ENCODE results near the gene MAGED4.
"Not testable (repeated sequence)": the region's sequence is repeated elsewhere in the genome, so short reads cannot be mapped to it uniquely, and the experiment has no call there.

The MAGED4 gene, protein sequence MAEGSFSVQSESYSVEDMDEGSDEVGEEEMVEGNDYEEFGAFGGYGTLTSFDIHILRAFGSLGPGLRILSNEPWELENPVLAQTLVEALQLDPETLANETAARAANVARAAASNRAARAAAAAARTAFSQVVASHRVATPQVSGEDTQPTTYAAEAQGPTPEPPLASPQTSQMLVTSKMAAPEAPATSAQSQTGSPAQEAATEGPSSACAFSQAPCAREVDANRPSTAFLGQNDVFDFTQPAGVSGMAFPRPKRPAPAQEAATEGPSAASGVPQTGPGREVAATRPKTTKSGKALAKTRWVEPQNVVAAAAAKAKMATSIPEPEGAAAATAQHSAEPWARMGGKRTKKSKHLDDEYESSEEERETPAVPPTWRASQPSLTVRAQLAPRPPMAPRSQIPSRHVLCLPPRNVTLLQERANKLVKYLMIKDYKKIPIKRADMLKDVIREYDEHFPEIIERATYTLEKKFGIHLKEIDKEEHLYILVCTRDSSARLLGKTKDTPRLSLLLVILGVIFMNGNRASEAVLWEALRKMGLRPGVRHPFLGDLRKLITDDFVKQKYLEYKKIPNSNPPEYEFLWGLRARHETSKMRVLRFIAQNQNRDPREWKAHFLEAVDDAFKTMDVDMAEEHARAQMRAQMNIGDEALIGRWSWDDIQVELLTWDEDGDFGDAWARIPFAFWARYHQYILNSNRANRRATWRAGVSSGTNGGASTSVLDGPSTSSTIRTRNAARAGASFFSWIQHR

DNA sequence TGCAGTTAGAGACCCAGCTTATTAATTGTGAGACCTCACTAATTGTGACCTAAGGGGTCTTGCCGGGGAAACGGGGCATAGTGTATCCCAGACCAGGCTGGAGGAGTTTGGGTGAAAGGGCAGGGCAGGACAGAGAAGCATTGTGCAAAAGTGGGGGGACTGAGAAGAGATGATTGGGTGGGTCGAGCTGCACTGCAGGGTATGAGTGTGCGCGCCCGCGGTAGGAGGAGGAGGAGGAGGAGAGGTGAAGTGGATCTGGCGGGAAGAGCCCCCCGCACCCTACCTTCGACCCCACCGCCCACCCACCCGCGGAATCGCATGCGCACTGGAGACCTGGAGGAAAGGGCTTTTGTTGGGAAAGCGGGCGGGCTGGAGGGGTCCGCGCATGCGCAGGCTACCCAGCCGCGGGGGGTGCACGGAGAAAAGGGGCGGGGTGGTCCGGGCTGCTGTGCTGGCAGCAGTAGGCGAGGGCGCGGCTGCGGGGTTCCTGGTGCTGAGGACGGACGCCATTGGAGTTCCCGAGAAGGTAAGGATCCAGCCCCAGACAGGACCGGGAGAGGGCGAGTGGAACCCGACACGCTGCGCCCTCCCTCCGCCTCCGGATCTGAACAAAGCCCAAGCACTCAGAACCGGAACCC lies at the start of gene MAGED4:
Gene MAGED4 (plus strand): TSS at position 449 of the 638 bp plus-strand sequence. CDS start 1,035 bp downstream, outside the sequence.
- not testable (repeated sequence) for DNase-seq

DNA sequence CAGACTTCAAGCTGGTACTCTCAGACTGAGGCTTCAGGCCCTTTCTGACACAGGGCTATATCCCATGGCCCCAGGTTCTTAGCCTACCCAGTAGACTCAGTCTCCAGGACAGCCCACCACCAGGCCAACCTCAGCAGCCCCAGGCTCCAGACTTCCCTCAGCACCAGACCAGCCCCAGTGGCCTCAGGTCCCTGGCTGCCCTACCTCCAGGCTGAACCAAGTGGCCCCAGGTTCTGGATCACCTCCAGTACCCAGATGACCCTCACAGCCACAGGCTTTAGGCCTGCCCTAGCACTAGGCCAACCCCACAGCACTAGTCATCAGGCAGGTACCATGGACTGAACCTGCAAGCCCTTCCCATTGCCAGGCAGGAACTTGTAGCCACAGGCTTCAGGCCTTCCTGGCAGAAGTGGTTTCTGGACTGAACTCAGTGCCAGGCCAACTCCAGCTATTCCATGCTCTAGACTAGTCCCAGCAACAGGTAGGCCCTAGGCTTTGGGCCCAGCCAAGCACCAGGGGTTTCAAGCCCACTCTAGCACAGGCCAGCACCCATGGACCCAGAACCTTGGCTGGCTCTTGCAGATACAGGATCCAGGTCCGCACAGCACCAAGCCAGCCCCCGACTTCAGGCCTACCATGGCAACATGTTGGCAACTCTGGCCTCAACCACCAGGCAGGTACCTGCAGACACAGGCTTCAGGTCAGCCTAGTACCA lies 45.7 kb upstream of the MAGED4 start:
- no peak for DNase-seq

DNA sequence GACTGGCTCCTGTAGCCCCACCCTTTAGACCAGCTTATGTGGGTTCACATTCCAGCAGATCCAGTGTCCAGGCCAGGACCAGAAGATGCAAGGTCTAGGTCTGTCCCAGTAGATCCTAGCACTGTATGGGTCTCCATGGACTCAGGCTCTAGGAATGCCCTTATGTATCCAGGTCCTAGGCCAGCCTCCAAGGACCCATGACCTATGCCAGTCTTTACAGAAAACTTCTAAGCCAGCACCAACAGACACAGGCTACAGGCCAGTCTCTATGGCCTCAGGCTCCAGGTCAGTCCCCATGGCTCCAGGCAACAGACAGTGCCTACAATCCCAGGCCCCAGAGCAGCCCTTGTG lies 45.2 kb upstream of the MAGED4 start:
- DNase-seq, result no peak

DNA sequence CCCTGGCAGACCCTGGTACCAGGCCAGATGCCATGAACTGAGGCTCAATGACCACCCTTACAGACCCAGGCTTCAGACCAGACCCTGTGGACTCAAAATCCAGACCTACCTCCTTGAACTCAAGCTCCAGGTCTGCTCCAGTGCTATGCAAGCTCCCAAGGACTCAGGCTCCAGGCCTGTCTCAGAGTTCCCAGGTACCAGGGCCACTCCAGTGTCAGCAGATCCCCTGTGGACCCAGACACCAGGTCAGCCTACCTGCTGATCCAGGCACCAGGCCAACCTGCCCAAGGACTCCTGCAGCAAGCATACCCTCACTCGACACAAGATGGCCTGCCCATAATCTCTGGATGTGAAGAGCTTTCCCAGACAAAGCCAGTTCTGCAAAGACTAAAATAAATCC lies 44.7 kb upstream of the MAGED4 start:
- no peak for DNase-seq

DNA sequence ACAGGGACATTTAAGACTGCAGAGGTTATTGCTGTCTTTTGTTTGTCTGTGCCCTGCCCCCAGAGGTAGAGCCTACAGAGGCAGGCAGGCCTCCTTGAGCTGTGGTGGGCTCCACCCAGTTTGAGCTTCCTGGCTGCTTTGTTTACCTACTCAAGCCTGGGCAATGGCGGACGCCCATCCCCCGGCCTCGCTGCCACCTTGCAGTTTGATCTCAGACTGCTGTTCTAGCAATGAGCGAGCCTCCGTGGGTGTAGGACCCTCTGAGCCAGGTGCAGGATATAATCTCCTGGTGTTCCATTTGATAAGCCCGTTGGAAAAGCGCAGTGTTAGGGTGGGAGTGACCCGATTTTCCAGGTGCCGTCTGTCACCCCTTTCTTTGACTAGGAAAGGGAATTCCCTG lies 34.0 kb upstream of the MAGED4 start:
- DNase-seq, result not testable (repeated sequence)

DNA sequence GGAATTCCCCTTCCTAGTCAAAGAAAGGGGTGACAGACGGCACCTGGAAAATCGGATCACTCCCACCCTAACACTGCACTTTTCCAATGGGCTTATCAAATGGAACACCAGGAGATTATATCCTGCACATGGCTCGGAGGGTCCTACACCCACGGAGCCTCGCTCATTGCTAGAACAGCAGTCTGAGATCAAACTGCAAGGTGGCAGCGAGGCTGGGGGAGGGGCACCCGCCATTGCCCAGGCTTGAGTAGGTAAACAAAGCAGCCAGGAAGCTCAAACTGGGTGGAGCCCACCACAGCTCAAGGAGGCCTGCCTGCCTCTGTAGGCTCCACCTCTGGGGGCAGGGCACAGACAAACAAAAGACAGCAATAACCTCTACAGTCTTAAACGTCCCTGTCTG lies 24.5 kb upstream of the MAGED4 start:
- DNase-seq, result not testable (repeated sequence)

DNA sequence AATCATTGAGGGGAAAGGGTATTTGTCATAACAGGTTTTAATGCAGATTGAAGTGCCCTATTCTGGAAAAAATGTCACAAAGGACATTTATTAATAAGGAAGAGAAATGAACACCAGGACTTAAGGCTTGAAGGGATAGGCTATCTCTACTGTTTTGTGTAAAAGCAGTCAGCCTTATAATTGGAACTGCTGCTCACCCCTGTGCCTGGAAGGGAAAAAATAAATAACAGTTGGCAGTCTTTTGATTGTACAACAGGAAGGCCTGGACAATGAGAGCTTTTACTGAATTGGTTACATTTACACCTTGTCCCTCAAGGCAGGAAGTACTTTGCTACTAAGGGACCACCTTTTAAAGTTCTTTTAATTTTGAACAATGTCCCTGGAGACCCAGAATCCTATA lies 17.8 kb upstream of the MAGED4 start:
- no peak for DNase-seq

DNA sequence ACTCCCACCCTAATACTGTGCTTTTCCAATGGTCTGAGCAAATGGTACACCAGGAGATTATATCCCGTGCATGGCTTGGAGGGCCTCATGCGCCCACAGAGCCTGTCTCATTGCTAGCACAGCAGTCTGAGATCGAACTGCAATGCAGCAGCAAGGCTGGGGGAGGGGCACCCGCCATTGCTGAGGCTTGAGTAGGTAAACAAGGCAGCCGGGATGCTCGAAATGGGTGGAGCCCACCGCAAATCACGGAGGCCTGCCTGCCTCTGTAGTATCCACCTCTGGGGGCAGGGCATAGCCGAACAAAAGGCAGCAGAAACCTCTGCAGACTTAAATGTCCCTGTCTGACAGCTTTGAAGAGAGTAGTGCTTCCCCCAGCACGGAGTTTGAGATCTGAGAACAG lies 13.6 kb upstream of the MAGED4 start:
- DNase-seq, result not testable (repeated sequence)

DNA sequence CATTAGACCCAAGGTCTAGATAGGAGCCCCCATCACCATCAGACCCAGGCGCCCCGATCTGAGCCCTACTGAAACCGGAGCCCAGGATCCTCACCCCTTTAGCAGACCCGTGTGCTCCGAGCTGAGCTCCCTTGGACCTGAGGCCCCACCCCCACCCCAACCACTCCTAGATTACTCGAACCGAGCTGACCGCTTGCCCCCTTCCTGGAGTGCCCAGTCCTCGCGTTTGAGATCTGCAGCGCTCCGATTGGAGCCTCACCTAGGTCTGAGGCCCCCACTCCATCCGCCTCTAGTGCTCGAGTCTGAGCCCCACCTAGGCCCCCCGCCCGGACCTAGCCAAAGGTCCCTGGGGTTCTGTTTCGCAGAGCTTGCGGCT lies 378 bp downstream of the MAGED4 start:
- not testable (repeated sequence) for DNase-seq

DNA sequence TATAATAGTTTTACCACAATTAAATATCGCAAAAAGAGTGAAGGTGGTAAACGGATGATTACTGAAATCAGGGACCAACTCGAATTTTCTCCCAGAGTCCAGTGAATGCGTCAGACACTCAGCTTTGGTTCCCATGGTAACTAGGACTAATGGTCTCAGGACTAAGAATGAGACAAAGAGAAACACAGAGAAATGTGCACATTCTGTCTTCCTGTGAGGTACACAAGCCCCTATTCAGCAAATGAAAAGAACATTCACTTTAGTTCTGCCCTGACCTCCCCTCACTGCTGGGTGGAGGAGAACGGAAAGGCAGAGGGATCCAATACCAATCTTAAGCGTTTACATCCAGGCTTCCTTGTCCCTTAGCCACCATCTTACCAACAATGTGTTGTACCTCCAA lies 26.7 kb downstream of the MAGED4 start:
- not testable (repeated sequence) for DNase-seq

DNA sequence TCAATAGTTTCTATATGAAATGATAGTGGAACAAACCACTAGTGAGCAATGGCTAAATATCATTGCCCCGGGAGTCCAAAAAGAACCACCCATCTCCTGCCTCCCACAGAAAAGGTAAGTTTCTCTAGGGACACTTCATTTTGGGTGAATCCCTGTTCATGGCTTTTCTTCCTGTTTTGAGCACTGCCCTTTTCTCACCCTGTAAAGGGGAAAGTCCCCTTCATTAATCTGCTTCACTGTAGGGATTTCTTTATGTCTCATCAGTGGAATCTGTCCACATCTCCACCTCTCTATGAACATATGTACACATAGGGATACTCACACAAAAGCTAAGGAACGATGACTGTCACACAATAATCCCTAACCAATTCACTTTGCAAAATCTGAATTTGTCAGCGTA lies 28.6 kb downstream of the MAGED4 start:
- DNase-seq, result no peak

DNA sequence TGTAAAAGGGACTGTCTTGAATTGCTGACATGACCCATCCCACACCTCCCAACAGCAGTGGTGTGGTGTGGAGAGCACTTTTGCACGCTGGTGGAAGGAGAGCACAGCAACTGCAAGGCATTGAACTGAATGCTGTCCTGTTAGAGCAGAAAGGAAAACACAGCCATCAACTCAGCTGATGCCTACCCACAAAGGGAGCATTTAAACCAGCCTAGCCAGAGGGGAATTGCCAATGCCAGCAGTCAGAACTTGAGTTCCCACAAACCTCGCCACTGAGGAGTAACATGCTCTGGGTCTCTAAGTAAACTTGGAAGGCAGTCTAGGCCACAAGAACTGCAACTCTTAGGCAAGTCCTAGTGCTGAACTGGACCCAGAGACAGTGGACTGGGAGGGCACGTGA lies 31.9 kb downstream of the MAGED4 start:
- DNase-seq, result no peak

DNA sequence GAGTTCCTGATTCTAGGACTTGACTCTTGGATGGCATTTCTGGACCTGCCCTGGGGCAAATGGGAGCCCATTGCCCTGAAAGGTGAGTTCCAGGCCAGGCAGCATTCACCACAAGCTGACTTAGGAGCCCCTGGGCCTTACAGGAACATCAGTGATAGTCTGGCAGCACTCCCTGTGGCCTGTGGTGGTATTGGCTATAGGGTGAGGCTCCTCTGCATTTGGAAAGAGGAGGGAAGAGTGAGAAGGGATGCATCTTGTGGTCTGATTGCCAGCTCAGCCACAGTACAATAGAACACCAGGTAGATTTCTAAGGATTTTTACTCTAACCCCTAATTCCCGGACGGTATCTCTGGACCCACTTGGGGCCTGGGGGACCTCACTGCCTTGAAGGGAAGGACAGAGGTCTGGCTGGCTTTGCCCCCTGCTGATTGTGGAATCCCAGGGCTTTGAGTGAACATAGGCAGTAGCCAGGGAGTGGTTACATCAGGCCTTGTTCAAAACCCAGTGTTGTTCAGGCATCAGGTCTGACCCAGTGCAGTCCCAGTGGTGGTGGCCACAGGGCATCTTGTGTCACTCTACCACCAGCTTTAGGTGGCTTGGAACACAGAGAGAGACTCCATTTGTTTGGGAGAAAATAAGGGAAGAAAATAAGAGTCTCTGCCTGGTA lies 32.9 kb downstream of the MAGED4 start:
- DNase-seq, result no peak

DNA sequence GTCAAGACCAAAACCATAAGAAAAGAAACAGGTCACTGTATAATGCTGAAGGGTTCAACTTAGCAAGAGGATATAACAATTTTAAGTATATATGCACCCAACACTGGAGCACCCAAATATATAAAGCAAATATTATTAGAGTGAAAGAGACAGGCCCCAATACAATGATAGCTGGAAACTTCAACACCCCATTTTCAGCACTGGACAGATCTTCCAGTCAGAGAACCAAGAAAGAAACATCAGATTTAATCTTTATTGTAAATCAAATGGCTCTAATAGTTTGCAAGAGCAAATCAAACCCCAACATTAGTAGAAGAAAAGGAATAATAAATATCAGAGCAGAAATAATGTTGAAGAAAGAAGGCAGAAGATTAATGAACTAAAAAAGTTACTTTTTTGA lies 36.2 kb downstream of the MAGED4 start:
- no peak for DNase-seq

Data from activated effector memory CD4-positive, alpha-beta T cell treated with anti-CD3 and anti-CD28 coated beads, Interleukin-2, amount 50 U/mL, for 16 hours (primary cell).